ENCODE data around the gene MYT1. TPM values are rescaled to one million over a fixed set of nuclear protein-coding genes. Genes with fewer than 3 reads are reported as not detected.

MYT1 gene
- total and polyA plus RNA-seq, 2 of the 13 experiments (the other 11 are each of a cell fraction or from before 2014, with no cell fraction given) = 0.58 to 2.5 TPM

DNA sequence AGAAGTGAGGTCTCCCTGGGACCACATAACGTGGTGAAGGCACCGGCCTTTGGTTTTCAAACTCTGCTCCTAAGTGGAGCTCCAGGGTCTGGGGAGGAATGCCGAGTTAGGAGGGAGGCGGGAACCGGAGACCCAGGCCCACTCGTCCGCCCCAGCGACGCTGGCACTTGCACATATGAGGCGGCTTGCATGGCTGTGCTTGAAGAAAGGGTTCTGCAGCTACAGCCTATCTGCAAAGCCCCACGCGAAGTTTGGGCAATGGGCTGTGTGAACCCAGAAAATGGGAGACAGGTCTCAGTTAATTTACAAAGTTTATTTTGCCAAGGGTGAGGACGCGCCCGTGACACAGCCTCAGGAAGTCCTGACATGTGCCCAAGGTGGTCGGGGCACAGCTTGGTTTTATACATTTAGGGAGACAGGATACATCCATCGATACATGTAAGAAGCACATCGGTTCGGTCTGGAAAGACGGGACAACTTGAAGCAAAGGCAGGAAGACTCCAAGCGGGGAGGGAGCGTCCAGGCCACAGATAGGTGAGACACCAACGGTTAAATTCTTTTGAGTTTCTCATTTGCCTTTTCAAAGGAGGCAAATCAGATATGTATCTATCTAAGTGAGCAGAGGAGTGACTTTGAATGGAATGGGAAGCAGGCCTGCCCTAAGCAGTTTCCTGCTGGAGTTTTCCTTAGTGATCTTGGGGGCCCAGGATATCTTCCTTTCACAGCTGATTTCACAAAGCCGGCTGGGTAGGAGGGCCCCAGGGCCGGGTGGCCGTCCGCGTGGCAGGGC, 90.5 kb downstream of the MYT1 start (continued):
- TF ChIP-seq CC2D1A (CRISPR knock-in tag; IDR thresholded peaks at IDR 0.05) (no peak), DMAP1 (CRISPR knock-in tag; IDR thresholded peaks at IDR 0.05) (no peak), FOXK2 (IDR thresholded peaks at IDR 0.05) (no peak), ZNF839 (CRISPR knock-in tag; IDR thresholded peaks at IDR 0.05; ENCODE audit: borderline replicate concordance) (no peak), ZNF570 (CRISPR knock-in tag; IDR thresholded peaks at IDR 0.05; ENCODE audit: borderline replicate concordance) (no peak), ZFP41 (CRISPR knock-in tag; IDR thresholded peaks at IDR 0.05; ENCODE audit: borderline replicate concordance) (no peak), KLF9 (CRISPR knock-in tag; IDR thresholded peaks at IDR 0.05; ENCODE audit: low read depth) (no peak), ZNF660 (CRISPR knock-in tag; IDR thresholded peaks at IDR 0.05; ENCODE audit: borderline replicate concordance, low read depth) (no peak), ELF3 (CRISPR knock-in tag; IDR thresholded peaks at IDR 0.05) (no peak), MIER3 (CRISPR knock-in tag; IDR thresholded peaks at IDR 0.05; ENCODE audit: borderline replicate concordance) (0 out of 2 replicates have a peak, but pooled peaks have one; percentile 13), ZNF431 (CRISPR knock-in tag; IDR thresholded peaks at IDR 0.05; ENCODE audit: borderline replicate concordance, low read depth) (no peak)
- TF ChIP-seq, protein P1, sequence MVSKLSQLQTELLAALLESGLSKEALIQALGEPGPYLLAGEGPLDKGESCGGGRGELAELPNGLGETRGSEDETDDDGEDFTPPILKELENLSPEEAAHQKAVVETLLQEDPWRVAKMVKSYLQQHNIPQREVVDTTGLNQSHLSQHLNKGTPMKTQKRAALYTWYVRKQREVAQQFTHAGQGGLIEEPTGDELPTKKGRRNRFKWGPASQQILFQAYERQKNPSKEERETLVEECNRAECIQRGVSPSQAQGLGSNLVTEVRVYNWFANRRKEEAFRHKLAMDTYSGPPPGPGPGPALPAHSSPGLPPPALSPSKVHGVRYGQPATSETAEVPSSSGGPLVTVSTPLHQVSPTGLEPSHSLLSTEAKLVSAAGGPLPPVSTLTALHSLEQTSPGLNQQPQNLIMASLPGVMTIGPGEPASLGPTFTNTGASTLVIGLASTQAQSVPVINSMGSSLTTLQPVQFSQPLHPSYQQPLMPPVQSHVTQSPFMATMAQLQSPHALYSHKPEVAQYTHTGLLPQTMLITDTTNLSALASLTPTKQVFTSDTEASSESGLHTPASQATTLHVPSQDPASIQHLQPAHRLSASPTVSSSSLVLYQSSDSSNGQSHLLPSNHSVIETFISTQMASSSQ (IDR thresholded peaks at IDR 0.05; ENCODE audit: low read depth) = no peak
- TF ChIP-seq, protein P1 (CRISPR knock-in tag; IDR thresholded peaks at IDR 0.05; ENCODE audit: borderline replicate concordance) = no peak
- TF ChIP-seq, protein P2, sequence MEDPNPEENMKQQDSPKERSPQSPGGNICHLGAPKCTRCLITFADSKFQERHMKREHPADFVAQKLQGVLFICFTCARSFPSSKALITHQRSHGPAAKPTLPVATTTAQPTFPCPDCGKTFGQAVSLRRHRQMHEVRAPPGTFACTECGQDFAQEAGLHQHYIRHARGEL (CRISPR knock-in tag; IDR thresholded peaks at IDR 0.05) = peak; percentile 91; the same call in 1 of the 2 replicates
- TF ChIP-seq, protein P3, sequence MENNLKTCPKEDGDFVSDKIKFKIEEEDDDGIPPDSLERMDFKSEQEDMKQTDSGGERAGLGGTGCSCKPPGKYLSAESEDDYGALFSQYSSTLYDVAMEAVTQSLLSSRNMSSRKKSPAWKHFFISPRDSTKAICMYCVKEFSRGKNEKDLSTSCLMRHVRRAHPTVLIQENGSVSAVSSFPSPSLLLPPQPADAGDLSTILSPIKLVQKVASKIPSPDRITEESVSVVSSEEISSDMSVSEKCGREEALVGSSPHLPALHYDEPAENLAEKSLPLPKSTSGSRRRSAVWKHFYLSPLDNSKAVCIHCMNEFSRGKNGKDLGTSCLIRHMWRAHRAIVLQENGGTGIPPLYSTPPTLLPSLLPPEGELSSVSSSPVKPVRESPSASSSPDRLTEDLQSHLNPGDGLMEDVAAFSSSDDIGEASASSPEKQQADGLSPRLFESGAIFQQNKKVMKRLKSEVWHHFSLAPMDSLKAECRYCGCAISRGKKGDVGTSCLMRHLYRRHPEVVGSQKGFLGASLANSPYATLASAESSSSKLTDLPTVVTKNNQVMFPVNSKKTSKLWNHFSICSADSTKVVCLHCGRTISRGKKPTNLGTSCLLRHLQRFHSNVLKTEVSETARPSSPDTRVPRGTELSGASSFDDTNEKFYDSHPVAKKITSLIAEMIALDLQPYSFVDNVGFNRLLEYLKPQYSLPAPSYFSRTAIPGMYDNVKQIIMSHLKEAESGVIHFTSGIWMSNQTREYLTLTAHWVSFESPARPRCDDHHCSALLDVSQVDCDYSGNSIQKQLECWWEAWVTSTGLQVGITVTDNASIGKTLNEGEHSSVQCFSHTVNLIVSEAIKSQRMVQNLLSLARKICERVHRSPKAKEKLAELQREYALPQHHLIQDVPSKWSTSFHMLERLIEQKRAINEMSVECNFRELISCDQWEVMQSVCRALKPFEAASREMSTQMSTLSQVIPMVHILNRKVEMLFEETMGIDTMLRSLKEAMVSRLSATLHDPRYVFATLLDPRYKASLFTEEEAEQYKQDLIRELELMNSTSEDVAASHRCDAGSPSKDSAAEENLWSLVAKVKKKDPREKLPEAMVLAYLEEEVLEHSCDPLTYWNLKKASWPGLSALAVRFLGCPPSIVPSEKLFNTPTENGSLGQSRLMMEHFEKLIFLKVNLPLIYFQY (CRISPR knock-in tag; IDR thresholded peaks at IDR 0.05; ENCODE audit: borderline replicate concordance) = peak; percentile 10; the same call in 1 of the 2 replicates
- TF ChIP-seq, protein P4, sequence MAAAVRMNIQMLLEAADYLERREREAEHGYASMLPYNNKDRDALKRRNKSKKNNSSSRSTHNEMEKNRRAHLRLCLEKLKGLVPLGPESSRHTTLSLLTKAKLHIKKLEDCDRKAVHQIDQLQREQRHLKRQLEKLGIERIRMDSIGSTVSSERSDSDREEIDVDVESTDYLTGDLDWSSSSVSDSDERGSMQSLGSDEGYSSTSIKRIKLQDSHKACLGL (CRISPR knock-in tag; IDR thresholded peaks at IDR 0.05) = peak; percentile 15; the same call in 1 of the 2 replicates
- TF ChIP-seq, protein P5, sequence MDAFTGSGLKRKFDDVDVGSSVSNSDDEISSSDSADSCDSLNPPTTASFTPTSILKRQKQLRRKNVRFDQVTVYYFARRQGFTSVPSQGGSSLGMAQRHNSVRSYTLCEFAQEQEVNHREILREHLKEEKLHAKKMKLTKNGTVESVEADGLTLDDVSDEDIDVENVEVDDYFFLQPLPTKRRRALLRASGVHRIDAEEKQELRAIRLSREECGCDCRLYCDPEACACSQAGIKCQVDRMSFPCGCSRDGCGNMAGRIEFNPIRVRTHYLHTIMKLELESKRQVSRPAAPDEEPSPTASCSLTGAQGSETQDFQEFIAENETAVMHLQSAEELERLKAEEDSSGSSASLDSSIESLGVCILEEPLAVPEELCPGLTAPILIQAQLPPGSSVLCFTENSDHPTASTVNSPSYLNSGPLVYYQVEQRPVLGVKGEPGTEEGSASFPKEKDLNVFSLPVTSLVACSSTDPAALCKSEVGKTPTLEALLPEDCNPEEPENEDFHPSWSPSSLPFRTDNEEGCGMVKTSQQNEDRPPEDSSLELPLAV (CRISPR knock-in tag; conservative IDR thresholded peaks at IDR 0.05; ENCODE audit: low read depth) = no peak

Measured in HepG2 (cell line).